Retinal pigment epithelial cell (primary cell): ENCODE results near the gene TOMT.

Experiments
- DNase-seq: peaks from one replicate; pipeline ENCODE4 v3.0.0-alpha.2; 2010; ENCODE audit warnings: low read depth
- H3K4me3 ChIP-seq: 2 replicates; pipeline ENCODE4 v1.5.1; 2011; ENCODE audit warnings: mild to moderate bottlenecking, low read length, control low read depth, moderate library complexity
- CTCF ChIP-seq: conservative IDR thresholded peaks from 2 replicates; pipeline ENCODE4 v1.5.1; 2011; ENCODE audit warnings: low read depth, low read length, control low read depth, inconsistent platforms

Gene TOMT

GRCh38 chr11:72084965-72085364, 20.8 kb upstream of the TOMT start:
- no peak for TF ChIP-seq CTCF
- no peak overlapping the region for H3K4me3 ChIP-seq
- no peak for DNase-seq

- H3K4me3 ChIP-seq: no peak overlapping the region
Measured at GRCh38 chr11:72085621-72086351, 19.9 kb upstream of the TOMT start.

GRCh38 chr11:72088076-72088808, 17.5 kb upstream of the TOMT start:
- TF ChIP-seq CTCF: no peak
- DNase-seq: no peak

More at GRCh38 chr11:72085621-72086351, 19.9 kb upstream of the TOMT start:
- no peak for DNase-seq
- no peak for TF ChIP-seq CTCF

GRCh38 chr11:72091292-72091691, 14.4 kb upstream of the TOMT start:
- no peak for DNase-seq
- H3K4me3 ChIP-seq: no peak overlapping the region
- TF ChIP-seq CTCF: peak; percentile 91

More at GRCh38 chr11:72088076-72088808, 17.5 kb upstream of the TOMT start:
- no peak overlapping the region for H3K4me3 ChIP-seq

GRCh38 chr11:72098741-72099140, 7.0 kb upstream of the TOMT start:
- DNase-seq: no peak
- H3K4me3 ChIP-seq: no peak overlapping the region
- TF ChIP-seq CTCF: no peak

- H3K4me3 ChIP-seq: no peak overlapping the region
- no peak for DNase-seq
- TF ChIP-seq CTCF: no peak
Measured at GRCh38 chr11:72100009-72100408, 5.7 kb upstream of the TOMT start.

GRCh38 chr11:72100462-72100861, 5.3 kb upstream of the TOMT start:
- H3K4me3 ChIP-seq: no peak overlapping the region
- DNase-seq: no peak
- no peak for TF ChIP-seq CTCF
